ENCODE measurements around the gene PKP4.

Gene PKP4

GRCh38 chr2:158635961-158636601 lies 179.3 kb downstream of the PKP4 start:
- no peak for DNase-seq (ENCODE audit: low read depth, low spot score)
- no peak overlapping the region for H3K27ac ChIP-seq

- no peak for DNase-seq (ENCODE audit: low read depth, low spot score)
Observed at GRCh38 chr2:158637357-158637756, 180.6 kb downstream of the PKP4 start.

GRCh38 chr2:158644139-158644538 lies 187.4 kb downstream of the PKP4 start:
- no peak overlapping the region for H3K27ac ChIP-seq
- no peak for DNase-seq (ENCODE audit: low read depth, low spot score)

More at GRCh38 chr2:158637357-158637756, 180.6 kb downstream of the PKP4 start:
- no peak overlapping the region for H3K27ac ChIP-seq

GRCh38 chr2:158645299-158645698 lies 188.5 kb downstream of the PKP4 start:
- DNase-seq (ENCODE audit: low read depth, low spot score): no peak

GRCh38 chr2:158647436-158648231 lies 190.9 kb downstream of the PKP4 start:
- DNase-seq (ENCODE audit: low read depth, low spot score): no peak

More at GRCh38 chr2:158645299-158645698, 188.5 kb downstream of the PKP4 start:
- H3K27ac ChIP-seq: no peak overlapping the region

GRCh38 chr2:158649846-158650245 lies 193.1 kb downstream of the PKP4 start:
- no peak overlapping the region for H3K27ac ChIP-seq
- DNase-seq (ENCODE audit: low read depth, low spot score): no peak

More at GRCh38 chr2:158647436-158648231, 190.9 kb downstream of the PKP4 start:
- H3K27ac ChIP-seq: no peak overlapping the region

- H3K27ac ChIP-seq: no peak overlapping the region
Observed at GRCh38 chr2:158650646-158651357, 194.1 kb downstream of the PKP4 start.

GRCh38 chr2:158651358-158652057 lies 194.8 kb downstream of the PKP4 start:
- H3K27ac ChIP-seq: no peak overlapping the region
- no peak for DNase-seq (ENCODE audit: low read depth, low spot score)

More at GRCh38 chr2:158650646-158651357, 194.1 kb downstream of the PKP4 start:
- no peak for DNase-seq (ENCODE audit: low read depth, low spot score)

- no peak overlapping the region for H3K27ac ChIP-seq
- no peak for DNase-seq (ENCODE audit: low read depth, low spot score)
Observed at GRCh38 chr2:158655628-158656027, 198.9 kb downstream of the PKP4 start.

- no peak overlapping the region for H3K27ac ChIP-seq
Observed at GRCh38 chr2:158656492-158657229, 199.9 kb downstream of the PKP4 start.

GRCh38 chr2:158658396-158658795 lies 201.6 kb downstream of the PKP4 start:
- no peak overlapping the region for H3K27ac ChIP-seq
- DNase-seq (ENCODE audit: low read depth, low spot score): no peak

More at GRCh38 chr2:158656492-158657229, 199.9 kb downstream of the PKP4 start:
- no peak for DNase-seq (ENCODE audit: low read depth, low spot score)

- H3K27ac ChIP-seq: no peak overlapping the region
- no peak for DNase-seq (ENCODE audit: low read depth, low spot score)
Observed at GRCh38 chr2:158659483-158659882, 202.7 kb downstream of the PKP4 start.

GRCh38 chr2:158661231-158661630 lies 204.5 kb downstream of the PKP4 start:
- H3K27ac ChIP-seq: no peak overlapping the region
- DNase-seq (ENCODE audit: low read depth, low spot score): no peak

GRCh38 chr2:158662421-158662820 lies 205.7 kb downstream of the PKP4 start:
- H3K27ac ChIP-seq: no peak overlapping the region
- no peak for DNase-seq (ENCODE audit: low read depth, low spot score)

GRCh38 chr2:158663796-158664195 lies 207.0 kb downstream of the PKP4 start:
- DNase-seq (ENCODE audit: low read depth, low spot score): no peak

GRCh38 chr2:158664987-158665386 lies 208.2 kb downstream of the PKP4 start:
- H3K27ac ChIP-seq: no peak overlapping the region
- no peak for DNase-seq (ENCODE audit: low read depth, low spot score)

More at GRCh38 chr2:158663796-158664195, 207.0 kb downstream of the PKP4 start:
- no peak overlapping the region for H3K27ac ChIP-seq

GRCh38 chr2:158665536-158666302 lies 209.0 kb downstream of the PKP4 start:
- H3K27ac ChIP-seq: no peak overlapping the region
- DNase-seq (ENCODE audit: low read depth, low spot score): no peak

- DNase-seq (ENCODE audit: low read depth, low spot score): no peak
- peak overlapping the region; percentile 46 for H3K27ac ChIP-seq
Observed at GRCh38 chr2:158666969-158667368, 210.2 kb downstream of the PKP4 start.

- peak; percentile 49 for DNase-seq (ENCODE audit: low read depth, low spot score)
- peak overlapping the region; percentile 46 for H3K27ac ChIP-seq
Observed at GRCh38 chr2:158667586-158667985, 210.8 kb downstream of the PKP4 start.
